Hippocampal formation (tissue), 2 donors: ENCODE measurements around the gene LMNTD2.
A peak's percentile ranks its signal among the peaks of the same experiment; 100 is the strongest.

Source experiments
- DNase-seq, 2 donors: peaks; one replicate each; lab custom pipeline; 2025; lab: John Stamatoyannopoulos, UW

LMNTD2 gene, protein sequence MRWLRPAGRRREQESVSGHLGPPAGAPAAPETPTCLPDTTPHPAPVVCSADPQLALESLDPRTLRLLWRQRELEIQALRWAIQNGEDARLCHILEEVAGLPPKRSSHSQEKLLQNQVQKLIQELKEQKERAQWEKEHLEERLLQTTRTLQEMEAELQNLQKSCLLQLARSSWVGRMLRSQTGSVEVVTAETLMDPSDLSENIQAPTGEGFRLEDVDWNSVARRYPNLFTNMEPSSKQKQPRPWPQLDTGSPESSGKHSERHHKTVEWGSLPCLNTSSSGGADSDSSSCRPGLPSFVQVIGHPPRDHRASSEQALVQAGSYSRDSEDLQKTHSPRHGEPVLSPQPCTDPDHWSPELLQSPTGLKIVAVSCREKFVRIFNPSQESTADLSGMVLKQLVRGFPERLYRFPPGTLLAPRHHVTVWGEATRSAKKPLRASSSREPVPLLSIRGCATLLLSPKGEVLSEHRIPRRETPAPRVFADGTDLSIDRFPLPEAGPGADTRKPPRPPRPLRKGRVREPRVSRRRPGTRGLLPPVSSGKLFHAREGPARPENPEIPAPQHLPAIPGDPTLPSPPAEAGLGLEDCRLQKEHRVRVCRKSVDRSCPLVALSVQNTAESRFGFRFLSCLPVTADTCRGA

DNA sequence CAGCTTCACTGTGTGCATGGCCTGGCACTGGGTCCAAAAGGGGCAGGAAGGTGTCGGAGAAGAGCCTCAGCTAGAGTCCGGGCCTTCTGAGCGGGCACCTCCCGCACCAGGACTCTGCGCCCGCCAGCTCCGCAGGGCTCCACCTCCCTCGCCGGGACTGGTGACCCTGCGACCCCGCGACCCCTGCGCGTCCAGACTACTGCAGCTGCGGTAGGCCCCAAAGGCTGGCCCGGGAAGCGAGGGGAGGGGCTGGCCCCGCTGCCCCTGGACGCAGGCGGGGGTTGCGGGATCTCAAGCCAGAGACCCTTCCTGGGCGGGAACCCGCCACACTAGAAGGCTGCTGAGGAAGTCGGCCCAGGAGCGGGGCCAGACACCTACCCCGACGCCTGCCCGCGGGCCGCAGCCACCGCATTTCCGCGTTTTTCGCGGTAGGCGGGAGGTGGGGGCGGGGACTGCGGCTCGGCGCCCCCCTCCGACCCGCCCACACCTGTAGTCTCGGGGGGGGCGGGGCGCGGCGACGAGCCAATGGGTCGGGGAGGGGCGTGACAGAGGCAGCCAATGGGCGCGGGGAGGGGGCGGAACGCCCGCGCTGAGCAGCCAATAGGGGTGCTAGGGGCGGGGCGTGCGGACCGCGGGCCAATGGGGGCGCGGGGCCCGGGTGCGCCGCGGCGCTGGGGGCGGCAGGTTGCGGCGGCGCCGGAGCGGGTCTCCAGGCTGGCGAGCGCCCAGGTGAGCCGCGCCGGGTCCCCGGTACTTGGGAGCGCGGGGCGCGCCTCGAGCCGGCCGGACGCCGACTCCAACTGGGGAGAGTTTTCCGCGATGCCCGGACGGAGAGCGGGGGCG, at the start of gene LMNTD2, which contains the start of gene RASSF7:
Gene LMNTD2, minus strand, starts transcription at position 434 of the 843 bp plus-strand sequence. Its CDS starts 22 bp downstream, at position 412.
Gene RASSF7, plus strand, starts transcription at position 666 of the 843 bp plus-strand sequence. CDS start 799 bp downstream, outside the sequence.
- peak; percentile 68 to 86 for DNase-seq

DNA sequence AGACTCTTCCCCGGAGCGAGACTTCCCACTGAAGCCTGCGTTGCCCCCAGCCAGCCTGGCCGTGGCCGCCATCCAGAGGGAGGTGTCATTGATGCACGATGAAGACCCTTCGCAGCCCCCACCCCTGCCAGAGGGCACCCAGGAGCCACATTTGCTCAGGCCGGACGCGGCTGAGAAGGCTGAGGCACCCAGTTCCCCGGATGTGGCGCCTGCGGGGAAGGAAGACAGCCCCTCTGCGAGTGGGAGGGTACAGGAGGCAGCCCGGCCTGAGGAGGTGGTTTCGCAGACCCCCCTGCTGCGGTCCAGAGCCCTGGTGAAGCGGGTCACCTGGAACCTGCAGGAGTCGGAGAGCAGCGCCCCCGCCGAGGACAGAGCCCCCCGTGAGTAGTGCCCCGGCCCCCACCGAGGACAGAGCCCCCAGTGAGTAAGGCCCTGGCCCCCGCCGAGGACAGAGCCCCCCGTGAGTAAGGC, 48.8 kb upstream of the LMNTD2 start:
- DNase-seq: no peak

DNA sequence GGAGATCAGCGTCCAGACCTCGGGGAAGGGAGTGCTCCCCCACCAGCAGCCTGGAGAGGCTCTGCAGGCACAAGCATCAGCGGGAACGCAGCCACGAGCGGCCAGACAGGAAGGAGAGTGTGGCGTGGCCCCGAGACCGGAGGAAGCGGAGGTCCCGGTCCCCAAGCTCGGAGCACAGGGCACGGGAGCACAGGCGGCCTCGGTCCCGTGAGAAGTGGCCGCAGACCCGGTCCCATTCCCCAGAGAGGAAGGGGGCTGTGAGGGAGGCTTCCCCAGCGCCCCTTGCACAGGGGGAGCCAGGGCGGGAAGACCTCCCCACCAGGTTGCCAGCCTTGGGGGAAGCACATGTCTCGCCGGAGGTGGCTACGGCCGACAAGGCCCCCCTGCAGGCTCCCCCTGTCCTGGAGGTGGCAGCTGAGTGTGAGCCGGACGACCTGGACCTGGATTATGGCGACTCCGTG, 48.3 kb upstream of the LMNTD2 start:
- no peak for DNase-seq

DNA sequence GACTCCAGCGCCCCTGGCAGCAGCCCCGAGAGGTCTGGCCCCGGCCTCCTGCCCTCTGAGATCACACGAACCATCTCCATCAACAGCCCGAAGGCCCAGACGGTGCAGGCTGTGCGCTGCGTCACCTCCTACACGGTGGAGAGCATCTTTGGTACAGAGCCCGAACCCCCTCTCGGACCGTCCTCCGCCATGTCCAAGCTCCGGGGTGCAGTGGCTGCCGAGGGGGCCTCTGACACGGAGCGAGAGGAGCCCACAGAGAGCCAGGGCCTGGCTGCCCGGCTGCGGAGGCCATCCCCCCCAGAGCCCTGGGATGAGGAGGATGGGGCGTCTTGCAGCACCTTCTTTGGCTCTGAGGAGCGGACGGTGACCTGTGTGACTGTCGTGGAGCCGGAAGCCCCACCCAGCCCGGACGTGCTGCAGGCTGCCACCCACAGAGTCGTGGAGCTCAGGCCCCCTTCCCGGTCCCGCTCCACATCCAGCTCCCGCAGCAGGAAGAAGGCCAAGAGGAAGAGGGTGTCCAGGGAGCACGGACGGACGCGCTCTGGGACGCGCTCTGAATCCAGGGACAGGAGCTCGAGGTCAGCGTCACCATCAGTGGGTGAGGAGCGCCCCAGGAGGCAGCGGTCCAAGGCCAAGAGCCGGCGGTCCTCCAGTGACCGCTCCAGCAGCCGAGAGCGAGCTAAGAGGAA, 47.6 kb upstream of the LMNTD2 start:
- no peak for DNase-seq

DNA sequence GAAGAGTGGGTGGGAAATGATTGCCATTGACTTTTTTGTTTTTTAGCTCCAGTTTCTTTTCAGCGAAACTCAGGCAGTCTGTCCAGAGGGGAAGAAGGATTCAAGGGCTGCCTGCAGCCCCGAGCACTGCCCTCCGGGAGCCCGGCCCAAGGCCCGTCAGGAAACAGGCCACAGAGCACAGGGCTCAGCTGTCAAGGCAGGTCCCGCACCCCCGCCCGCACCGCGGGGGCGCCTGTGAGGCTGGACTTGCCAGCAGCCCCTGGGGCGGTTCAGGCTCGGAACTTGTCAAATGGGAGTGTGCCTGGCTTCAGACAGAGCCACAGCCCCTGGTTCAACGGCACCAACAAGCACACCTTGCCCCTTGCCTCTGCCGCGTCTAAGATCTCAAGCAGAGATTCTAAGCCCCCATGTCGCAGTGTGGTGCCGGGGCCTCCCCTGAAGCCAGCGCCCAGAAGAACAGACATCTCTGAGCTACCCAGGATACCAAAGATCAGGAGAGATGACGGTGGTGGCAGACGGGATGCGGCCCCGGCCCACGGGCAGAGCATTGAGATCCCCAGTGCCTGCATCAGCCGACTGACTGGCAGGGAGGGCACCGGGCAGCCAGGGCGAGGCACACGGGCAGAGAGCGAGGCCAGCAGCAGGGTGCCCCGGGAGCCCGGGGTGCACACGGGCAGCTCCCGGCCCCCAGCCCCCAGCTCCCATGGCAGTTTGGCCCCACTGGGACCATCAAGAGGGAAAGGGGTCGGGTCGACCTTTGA, 46.7 kb upstream of the LMNTD2 start:
- DNase-seq: no peak

DNA sequence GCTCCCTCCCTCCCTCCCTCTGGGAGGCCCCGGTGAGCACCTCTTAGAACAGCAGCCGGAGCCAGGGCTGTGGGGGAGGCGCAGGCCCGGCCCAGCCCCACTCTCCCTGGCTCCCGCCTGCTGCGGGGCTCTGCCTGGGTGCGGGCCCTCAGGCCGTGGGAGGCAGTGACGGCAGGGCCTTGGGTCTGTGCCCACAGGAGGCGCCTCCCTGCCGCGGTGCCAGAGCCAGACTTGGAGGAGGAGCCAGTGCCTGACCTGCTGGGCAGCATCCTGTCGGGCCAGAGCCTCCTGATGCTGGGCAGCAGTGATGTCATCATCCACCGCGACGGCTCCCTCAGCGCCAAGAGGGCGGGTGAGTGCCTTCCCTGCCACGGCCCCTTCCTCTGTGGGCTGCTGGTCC, 45.7 kb upstream of the LMNTD2 start:
- peak in 1 of 2 donors; percentile 15 for DNase-seq

DNA sequence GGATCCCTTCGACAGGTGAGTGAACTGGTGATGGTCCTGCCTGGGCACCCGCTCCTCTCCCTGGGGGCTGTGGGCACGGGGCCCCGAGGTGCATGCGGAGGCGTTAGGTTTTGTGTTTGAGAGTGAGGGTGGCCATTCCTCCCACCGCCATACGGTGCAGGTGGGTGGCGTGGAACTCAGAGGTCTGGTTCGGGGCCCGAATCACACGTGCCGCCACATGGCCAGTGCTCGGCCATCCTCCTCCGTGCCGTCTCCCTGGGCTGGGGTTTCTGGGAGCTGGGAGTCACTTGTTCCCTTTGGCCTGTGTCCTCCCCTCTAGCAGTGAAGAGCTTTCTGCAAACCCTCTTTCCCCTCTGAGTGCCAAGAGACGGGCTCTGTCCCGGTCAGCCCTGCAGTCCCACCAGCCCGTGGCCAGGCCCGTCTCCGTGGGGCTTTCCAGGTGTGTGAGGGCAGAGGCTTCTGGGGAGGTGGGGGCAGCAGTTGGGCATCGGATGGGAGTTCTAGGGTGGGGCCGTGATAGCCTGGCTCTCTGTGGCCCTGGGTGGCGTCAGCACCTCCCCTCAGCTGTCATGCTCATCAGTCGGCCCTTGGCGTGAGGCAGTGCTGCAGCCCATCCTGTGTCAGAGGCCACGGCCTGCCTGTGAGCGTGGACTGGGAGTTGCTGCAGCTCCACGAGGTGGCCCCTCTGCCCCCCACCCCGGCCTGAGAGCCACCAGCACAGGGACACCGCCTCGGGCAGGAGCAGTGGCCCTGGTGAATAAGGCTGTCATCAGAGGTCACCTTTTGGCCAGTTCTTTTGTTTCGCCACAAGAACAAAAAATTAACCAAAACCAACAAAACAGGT, 45.0 kb upstream of the LMNTD2 start:
- DNase-seq: no peak

DNA sequence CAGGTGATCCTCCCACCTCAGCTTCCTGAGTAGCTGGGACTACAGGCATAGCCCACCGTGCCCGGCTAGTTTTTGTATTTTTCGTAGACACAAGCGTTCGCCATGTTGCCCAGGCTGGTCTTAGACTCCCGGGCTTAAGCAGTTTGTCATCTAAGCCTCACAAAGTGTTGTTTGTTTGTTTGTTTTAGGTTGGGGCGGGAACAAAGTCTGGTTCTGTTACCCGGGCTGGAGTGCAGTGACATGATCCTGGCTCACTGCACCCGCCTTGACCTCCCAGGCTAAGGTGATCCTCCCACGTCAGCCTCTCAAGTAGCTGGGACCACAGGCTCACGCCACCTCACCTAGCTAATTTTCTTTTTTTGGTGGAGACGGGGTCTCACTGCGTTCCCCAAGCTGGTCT, 42.6 kb upstream of the LMNTD2 start:
- no peak for DNase-seq

DNA sequence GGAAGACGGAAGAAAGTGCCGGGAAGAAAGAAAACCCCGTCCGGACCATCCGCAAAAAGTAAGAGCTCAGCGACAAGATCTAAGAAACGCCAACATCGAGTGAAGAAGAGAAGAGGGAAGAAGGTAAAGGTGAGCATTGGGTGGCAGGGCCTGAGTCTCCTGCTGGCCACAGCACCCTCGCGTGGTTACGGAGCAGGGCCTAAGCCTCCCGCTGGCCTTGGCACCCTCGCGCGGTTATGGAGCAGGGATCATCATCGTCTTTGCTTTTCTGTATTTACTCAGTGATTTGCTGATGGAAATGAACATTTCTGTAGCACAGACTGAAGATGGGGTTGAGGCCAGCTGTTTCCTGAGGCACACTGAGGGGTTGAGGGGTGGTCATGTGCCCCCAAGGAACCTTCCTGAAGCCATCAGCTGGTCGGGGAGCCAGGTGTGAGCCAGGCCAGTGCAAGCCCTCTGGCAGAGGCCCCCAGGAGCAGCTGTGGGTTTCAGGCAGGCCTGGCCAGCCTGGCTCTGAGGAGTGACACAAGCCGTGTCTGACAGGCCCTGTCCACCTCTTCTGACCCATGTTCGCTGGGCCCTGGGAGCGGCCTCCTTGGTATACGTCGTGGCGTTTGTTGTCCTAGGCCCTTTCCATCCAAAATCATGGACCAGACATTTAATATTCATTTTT, 41.2 kb upstream of the LMNTD2 start:
- DNase-seq: no peak

DNA sequence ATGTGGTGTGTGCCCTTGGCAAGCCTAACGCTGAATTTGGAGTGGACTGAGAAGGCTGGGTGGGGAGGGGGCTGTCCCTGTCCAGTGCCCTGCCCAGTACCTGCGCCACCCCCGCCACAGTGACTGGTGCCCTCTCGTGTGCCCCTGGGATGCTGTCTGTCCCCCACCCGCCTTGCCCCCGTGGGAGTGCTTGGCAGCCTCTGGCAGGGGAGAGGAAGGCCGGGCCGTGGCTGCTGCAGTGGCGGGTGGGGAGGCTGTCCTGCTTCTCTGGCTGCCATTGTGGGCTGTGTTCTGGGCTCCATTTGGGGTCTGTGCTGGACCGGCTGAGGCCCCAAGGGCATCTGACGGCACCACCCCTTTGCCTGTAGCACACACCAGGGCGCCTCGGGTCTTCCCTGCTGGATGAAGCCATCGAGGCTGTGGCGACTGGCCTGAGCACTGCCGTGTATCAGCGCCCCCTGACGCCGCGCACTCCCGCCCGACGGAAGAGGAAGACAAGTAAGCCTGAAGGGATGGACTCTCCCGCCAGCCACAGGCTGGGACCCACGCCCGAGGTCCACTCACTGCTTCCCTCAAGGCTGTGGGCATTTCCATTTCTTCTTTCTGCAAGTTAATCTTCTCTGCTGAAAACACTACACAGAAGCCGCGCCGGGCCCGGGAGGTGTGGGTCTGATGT, 37.6 kb upstream of the LMNTD2 start:
- no peak for DNase-seq

DNA sequence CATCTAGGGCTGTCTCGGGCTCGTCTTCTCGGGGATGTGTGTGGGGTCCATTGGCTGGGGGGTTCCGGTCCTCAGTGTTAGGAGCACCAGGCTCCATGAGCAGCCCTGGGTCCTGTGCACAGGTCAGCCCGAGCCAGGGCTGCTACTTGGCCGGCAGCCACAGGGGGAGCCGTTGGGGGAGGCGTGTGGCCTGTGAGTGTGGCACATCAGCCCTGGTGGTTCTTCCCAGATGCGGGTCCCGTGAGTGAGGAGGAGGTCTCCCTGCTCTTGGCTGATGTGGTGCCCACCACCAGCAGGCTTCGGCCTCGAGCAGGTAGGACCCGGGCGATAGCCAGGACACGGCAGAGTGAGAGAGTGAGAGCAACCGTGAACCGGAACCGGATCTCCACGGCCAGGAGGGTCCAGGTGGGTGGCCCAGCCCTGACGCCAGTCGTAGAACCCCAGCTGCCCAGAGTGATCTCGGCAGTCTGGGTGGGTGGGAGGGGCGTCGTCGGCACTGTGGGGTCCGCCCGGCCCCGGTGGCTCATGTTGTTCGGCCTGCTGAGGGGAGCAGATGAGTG, 36.7 kb upstream of the LMNTD2 start:
- DNase-seq: no peak

DNA sequence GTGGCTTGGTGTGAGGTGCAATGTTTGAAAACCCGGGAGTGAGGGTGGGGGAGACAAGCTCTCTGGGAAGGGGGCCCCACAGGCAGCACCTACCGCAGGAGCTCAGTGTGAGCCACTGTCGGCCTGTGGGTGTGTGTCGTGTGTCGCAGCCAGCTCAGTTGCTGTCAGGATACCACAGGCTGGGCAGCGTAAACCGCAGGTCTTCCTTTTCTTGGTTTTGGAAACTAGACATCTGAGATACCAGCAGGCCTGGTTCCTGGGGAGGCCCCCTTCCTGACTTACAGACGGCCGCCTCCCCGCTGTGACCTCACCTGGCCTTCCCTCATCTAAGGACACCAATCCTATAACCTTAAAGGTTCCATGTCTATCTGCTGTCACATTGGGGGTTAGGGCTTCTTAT, 35.8 kb upstream of the LMNTD2 start:
- DNase-seq: no peak

DNA sequence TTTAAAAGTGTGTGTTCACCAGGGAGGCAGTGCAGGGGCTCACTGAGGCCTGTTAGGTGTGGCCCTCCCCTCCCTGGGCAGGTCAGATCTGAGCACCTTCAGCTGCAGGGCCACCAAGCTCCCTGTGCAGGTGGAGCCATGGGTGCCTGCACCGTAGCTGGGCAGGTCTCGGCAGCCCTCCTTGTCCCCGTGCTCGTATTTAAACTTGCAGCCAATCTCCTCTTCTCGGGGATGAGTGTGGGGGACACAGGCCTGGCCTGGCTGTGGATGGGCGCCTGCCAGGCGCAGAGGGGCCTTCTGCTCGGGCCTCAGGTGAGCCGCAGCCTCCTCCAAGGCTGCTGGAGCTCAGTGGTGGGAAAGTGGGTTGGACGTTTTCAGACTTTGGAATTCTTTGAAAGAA, 34.9 kb upstream of the LMNTD2 start:
- DNase-seq: no peak

DNA sequence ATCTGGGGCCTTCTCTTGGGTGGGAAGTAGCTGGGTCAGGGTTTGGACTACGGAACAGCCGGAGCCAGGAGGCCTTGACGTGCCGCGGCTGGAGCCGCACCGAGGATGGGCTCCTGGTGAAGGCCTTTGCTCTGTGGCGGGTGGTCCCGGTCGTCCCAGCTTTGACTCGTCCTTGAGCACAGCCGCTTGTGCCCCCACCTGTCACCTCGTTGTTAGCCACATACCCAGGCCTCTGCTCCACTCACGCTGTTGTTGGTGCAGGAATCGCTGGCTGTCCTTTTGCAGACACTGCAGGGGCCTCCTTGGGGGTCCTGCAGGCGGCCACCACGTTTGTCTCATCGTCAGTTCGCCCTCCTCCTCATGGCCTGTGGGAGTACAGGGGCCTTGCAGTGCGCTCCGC, 32.8 kb upstream of the LMNTD2 start:
- no peak for DNase-seq

DNA sequence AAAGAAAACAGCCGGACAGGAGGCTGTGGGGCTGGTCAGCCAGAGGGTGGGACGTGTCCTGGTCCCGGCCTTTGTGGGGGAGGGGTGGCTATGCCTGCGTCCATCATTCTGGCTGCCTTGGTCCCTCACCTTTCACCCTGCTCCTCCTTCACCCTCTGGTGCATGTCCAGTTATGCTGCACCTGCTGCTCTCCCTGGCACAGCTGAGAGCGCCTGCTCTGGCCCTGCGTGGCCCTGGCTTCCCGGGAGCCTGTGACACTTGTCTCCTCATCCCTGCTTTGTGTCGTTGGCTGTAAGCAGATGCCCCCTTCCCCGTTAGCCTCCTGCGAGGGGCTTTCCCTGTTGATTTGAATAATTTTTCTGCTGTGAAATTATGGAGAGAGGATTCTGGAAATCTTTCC, 32.4 kb upstream of the LMNTD2 start:
- DNase-seq: no peak

DNA sequence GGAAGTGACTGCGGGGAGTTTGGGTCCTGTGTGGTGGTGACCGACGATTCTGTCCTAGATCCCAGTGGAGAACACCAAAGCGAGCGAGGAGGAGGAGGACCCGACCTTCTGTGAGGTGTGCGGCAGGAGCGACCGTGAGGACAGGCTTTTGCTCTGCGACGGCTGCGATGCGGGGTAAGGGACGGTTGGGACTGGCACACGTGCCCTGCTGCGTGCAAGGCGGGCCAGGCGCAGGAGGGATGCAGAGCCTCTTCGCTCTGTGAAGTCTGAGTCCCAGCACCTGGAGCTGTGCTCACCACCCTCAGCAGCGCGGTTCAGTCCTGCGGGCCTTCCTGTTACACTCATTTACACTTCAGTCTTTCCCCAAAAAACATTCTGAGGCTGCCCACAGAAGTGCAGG, 32.0 kb upstream of the LMNTD2 start:
- DNase-seq: no peak

DNA sequence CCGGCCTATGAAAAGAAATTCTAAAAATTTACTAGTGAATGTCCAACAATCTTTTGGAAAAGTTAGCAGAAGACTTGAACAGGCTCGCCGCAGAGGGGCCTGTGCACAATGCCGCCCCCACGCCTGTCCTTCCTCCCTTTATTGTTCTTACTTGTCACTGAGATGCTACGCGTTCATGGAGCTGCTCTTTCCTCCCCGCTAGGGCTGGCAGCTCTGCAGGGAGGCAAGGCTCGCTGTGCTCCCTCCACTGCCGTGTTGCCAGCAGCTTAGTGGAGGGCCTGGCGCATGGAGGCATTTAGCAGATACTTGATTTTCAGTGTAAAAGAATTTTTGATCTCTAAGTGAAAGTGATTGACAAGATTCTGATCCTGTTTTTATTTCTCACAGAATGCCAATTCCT, 30.5 kb upstream of the LMNTD2 start:
- DNase-seq: no peak

DNA sequence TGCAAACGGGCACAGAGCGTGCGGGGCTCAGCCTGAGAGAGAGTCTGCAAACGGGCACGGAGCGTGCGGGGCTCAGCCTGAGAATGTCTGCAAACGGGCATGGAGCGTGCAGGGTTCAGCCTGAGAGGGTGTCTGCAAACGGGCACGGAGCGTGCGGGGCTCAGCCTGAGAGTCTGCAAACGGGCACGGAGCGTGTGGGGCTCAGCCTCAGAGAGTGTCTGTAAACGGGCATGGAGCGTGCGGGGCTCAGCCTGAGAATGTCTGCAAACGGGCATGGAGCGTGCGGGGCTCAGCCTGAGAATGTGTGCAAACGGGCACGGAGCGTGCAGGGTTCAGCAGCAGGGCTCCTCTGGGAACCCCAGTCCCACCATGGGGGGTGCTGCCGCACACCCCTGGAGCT, 29.3 kb upstream of the LMNTD2 start:
- DNase-seq: no peak
